Hypothalamus (tissue), 51 donors: ENCODE data around the gene UCN.
"Not testable (repeated sequence)": the region's sequence is repeated elsewhere in the genome, so short reads cannot be mapped to it uniquely, and the experiment has no call there.

Experiments used
- DNase-seq, 51 donors: peaks; one replicate each; lab custom pipeline; 2025; lab: John Stamatoyannopoulos, UW

UCN gene

GRCh38 chr2:27291865-27292264 is 16.4 kb downstream of the UCN start:
- no peak for DNase-seq

DNA sequence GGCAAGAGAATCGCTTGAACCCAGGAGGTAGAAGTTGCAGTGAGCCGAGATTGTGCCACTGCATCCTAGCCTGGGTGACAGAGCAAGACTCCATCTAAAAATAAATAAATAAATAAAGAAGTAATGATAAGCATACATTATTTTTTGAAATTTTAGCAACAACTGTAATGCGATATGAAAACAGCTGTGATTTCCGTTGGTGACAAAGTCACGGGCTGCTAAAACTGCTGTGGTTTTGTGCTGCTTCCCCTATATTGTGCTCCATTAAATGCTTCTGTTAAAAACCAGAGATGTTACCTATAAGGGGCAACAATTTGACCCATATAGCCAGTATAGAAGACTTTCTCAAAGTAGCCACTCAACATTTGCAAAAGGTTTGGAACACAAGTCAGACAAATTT is 17.7 kb downstream of the UCN start:
- DNase-seq: no peak

DNA sequence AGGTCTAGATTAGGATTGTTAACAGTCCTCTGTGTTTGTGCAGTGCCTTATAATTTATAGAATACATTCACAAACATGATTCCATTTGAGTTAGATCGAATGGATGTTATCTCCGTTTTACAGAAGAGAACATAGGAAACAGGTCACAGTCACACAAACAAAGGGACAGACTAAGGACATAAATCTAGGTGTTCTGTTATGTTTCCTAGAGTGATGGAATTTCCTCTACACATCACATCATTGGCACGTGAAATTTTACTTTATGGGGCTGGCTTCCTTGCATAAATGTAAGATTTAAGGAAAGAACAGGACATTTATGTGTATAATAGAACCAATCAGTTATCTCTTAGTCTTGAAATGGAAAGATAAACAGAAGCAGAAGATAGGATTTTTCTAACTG is 19.6 kb downstream of the UCN start:
- DNase-seq: no peak

DNA sequence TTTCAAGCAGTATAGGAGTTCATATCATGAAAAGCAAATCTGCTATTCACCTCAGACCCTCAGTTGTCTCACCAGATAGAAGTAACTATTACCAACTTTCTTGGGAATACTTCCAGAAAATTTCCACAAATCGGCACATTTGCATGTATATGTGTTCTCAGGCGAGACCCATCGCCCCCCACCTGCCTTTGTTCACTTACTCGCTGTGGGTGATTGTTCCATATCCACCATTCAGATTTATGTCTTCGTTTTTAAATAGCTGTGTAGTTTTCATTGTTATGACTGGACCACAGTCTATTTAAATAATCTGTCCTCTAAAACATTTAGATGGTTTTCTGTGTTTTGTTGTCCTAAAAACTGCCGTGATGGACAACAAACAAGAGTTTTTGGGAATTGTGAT is 22.8 kb downstream of the UCN start:
- no peak for DNase-seq

DNA sequence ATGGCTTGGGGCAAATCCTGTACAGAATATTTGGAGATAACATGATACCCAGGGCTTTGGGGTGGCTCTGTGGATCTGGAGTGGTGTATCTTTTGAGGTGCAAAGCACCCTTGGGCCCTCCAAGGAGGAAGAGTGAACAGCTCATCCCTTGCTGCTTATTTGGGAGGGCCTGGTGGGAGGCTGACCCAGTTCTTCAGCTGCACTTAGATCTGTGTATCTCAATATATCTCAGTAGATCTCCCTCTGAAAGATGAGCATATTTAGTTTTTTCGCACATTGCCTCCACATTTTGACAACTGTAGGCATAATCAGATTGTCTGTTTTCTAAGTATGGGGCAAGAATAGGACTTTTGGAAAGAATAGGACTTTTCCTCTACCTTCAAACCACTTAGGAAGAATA is 23.2 kb downstream of the UCN start:
- DNase-seq: peak in 1 of 51 donors; percentile 15

DNA sequence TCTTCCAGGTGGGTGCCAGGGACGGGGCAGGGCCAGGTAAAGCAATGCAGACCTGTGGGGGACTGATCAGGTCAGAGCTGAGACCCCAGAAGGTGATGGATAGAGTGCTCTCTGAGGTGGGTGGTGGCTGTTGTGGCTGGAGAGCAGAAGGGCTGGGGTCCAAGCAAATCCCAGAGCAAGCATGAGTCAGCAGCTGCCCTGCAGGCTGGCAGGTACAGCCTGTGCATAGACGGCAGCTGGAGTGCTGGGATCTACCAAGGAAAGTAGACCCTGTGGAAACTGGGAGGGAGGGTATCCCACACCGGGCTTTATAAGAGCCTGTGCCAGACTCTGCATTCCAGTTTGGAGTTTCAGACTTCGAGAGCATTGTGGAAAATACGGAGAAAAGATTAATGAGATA is 25.4 kb downstream of the UCN start:
- no peak for DNase-seq

DNA sequence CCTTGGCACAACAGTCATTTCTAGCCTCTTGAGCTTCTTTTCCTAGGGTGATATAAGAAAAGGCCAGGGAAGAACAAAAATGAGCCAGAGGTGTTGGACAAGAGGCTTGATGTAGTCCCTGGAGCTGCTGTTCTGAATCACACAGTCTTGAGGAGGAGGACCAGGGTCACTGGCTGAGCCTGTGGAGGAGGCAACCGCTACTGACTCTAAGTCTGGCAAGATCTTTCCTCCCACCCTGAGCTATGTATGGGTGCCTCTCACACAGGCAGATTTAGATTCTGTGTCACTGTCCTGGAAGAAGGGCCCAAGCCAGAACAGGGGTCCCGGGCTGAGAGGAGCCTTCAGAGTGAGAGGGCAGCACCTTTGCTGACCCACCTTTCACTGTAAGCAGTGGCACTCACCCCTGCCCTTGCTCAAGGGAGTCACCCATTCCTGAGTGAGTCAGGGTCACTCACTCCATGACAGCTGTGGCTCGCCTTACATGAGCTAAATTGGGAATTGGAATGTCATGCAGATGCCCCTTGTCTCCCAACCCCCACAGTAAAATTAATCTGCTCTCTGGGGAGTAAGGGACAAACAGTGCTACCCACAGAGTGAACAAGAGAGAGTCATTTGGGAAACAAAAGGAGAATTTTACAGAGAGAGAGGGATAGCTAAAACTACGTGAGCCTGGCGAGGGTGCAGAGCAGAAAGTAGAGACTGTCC is 26.2 kb downstream of the UCN start, which contains the start of gene TRIM54:
TSS of gene TRIM54 (plus strand) at position 575 of the 705 bp plus-strand sequence. CDS start 303 bp downstream, outside the sequence.
- DNase-seq: no peak

GRCh38 chr2:27281442-27281841 is 26.8 kb downstream of the UCN start:
- no peak for DNase-seq

- DNase-seq: no peak
Measured at GRCh38 chr2:27280826-27281225, 27.4 kb downstream of the UCN start.

DNA sequence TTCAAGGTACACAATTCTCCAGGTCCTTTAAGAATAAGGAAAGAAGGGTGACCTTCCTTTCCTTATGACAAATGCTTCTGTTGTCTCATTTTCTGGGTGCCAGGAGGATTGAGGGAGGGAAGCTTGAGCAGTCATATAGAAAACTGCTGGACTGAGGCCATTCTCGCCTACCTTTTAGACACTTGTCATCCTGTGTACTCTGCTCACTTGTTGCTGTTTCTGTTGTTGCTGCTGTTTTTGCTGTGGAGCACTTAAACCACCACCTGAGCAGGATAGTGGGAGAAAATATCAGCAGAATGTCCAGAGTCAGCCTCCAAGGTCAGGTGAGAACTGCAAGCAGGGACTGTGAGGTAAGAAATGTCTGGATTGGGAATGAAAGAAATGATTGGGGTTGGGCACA is 30.2 kb downstream of the UCN start:
- no peak for DNase-seq

DNA sequence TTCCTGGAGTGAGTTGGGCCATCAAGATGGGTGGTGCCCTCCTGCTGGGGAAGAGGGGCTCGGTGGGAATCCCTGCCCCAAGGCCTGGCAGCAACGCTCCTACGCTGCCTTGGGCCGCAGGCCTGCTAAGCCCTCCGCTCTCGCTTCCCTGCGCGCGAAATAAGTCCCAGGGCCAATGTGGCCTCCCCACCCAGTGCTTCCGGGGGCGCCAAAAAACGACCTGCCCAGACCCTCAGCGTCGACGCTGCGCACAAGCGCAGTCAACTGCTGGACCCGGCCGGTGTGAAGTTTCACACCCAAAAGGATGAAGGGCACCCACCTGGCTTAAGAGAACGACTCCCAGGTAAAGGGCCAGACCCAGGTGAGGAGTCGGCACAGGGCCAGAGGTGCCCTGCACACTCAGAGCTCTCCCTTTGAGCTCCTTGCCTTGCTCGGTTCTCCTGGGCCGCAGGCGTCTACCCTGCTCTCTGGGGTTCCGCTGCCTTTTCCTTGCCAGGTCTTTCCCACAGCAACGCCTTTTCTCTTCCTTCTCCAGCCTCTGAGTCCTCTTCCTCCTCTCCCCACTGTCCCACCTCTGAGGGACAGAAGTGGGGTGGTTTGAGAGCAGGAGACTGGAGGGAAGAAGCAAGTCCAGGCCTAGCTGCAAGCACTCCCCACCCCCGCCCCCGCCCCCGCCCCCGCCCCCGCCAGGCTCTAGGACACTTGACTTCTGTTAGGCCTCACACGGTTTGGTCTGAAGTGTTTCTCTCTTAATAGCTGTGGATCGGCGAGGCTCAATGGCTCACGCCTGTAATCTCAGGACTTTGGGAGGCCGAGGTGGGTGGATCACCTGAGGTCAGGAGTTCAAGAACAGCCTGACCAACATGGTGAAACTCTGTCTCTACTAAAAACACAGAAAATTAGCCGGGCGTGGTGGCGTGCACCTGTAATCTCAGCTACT is 32.8 kb downstream of the UCN start, which contains the start of gene DNAJC5G:
TSS of gene DNAJC5G (plus strand) at position 223 of the 940 bp plus-strand sequence. CDS start 1,296 bp downstream, outside the sequence.
- no peak for DNase-seq

DNA sequence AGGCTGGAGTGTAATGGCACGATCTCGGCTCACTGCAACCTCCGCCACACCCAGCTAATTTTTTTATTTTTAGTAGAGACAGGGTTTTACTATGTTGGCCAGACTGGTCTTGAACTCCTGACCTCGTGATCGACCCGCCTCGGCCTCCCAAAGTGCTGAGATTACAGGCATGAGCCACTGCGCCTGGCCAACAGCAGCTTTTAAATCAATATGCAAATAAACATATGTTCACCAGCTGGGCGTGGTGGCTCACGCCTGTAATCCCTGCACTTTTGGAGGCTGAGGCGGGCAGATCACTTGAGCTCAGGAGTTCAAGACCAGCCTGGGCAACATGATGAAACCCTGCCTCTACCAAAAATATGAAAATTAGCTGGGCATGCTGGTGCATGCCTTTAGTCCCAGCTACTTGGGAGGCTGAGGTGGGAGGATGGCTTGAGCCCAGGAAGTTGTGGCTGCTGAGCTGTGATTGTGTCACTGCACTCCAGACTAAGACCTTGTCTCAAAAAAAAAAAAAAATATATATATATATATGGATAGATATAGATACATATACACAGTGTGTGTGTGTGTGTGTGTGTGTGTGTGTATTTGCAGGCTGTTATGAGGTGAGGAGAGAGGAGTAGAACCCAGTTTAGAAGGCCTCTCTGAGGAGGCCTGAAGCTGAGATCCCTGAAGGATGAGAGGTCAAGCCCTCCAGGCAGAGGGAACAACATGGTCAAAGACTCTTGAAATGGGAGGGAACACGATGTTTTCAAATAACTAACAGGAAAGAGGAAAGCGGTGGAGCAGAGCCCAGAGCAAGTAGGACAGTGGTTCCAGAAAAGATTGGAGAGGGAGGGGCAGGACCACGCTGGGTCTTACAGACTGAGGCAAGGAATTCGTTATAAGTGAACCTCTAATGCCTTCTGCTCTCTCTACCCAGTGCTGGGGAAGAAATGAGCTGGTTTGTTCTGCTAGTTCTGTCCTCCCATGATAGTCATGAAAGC is 35.4 kb downstream of the UCN start:
- not testable (repeated sequence) for DNase-seq

DNA sequence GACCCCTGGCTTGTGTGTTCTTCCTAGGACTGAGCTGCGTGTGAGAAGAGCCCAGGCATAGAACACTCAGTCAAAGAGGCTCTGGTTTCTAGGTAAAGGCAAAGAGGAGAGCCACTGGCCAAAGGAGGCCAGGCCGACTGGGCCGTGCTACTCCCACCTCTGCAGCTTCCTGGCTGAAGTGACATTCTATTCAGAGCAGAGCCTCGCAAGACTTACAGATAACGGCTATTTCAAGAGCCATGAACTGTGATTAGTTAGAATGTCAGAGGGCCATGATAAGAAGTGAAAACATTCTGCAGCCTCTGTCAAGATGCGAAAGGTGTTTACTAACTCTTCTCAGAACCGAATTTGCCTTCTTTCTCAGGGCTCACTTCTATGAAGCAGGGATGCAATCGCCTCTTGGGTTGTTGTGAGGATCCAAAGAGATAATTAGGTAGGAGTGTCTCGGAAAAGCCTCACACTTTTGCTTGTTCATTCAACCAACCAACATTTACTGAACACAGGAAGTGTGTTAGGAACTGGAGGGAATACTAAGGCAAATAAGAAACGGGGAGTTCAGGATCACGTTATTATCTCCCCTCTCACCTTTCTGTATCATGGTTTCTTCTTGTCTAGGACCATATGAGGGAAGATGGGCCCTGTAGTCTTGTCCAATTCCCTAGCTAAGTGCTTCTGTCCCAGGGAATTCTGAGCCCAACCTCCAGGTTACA is 36.5 kb downstream of the UCN start:
- no peak for DNase-seq

- no peak for DNase-seq
Measured at GRCh38 chr2:27270670-27271069, 37.6 kb downstream of the UCN start.

- DNase-seq: no peak
Measured at GRCh38 chr2:27270131-27270530, 38.1 kb downstream of the UCN start.

GRCh38 chr2:27268296-27268695 is 39.9 kb downstream of the UCN start:
- DNase-seq: not testable (repeated sequence)

DNA sequence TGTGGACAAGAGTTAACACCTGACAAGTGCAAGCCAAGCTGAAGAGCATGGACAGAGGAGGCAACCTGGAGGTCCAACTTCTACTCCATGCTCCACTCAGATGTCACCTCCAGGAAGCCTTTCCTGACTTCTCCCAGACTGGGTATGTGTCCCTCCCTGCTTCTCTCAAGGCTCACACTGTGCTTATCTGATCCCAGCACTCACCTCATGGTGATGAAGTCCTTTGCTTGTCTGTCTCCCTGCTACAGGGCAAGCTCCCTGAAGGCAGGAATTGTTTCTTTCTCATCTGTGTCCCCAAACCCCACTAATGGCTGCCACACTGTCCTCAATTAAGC is 42.7 kb downstream of the UCN start:
- DNase-seq: no peak

DNA sequence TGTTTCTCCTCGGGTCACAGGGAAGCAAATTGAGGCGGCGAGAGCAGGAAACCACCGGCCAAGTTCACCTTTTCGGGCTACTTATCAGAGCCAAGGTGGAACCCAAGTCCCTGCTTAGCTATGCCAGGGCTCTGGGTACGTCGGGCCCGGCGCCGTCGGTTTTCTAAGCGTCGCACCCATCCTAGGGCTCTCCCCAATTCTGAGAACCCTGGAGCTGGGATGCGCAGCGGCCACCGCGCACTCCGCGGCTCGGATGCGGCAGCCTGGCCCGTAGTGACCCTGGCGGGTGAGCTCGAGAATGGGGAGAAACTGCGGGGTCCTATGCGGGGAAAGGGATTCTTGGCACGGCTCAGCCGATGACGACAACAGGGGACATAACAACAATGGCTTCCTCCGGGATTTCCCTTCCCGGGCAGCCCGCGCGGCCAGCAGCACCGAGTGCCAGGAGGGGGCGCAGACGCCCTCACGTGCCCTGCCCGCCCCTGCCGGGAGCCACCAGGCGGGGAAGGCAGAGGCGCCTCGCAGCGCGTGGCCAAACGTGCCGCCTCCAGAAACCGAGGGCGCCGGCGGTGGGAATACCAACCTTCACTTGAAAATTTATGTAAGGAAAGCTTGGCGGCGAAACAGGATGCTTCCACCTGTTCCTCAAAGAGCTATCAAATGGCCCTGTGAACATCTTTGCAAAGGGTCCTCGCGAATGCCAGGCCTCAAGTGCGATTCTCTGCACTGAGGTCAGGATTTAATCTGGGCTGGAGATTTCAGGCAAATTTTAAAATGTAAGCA is 43.3 kb downstream of the UCN start:
- DNase-seq: peak in 17 of 51 donors; percentile 4 to 56 (median 18)

DNA sequence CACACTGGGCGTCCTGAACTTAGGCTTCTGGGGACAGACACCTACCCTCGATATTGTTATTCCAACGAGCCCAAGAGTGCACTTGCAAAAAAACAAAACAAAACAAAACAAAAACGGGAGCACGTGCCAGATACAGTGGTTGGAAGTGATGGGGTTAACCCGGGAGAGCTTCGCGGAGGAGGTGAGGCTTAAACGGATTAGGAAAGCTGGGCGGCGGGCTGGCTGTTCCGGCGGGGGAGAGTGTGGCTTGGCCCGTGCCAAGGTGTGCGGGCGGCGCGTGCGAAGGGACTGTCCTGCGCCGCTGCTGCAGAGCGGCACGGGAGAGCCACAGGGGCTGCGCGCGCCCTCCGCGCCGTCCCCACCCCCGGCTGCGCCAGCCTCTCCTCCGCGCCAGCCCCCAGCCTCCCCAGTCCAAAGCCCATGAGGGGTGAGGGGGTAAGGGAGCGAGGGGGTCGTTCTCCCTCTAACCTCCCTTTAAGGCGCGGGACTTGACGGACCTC is 43.9 kb downstream of the UCN start:
- DNase-seq: no peak
